Occipital lobe (tissue), 2 donors: ENCODE results near the gene DYNC2LI1. TPM values are rescaled to one million over a fixed set of nuclear protein-coding genes. Genes with fewer than 3 reads are reported as not detected.
"Not testable (repeated sequence)": the region's sequence is repeated elsewhere in the genome, so short reads cannot be mapped to it uniquely, and the experiment has no call there.

ENCODE experiments used
- DNase-seq: peaks from one replicate; lab custom pipeline; 2025; lab: John Stamatoyannopoulos, UW
- total RNA-seq: library from RNA; depleted of rRNA; stranded (reverse); fragments of >200 nt; gene quantifications from one replicate; pipeline ENCODE4 v1.2.3, GENCODE V29; 2014

The DYNC2LI1 gene
- 41.5 TPM for total RNA-seq

DNA sequence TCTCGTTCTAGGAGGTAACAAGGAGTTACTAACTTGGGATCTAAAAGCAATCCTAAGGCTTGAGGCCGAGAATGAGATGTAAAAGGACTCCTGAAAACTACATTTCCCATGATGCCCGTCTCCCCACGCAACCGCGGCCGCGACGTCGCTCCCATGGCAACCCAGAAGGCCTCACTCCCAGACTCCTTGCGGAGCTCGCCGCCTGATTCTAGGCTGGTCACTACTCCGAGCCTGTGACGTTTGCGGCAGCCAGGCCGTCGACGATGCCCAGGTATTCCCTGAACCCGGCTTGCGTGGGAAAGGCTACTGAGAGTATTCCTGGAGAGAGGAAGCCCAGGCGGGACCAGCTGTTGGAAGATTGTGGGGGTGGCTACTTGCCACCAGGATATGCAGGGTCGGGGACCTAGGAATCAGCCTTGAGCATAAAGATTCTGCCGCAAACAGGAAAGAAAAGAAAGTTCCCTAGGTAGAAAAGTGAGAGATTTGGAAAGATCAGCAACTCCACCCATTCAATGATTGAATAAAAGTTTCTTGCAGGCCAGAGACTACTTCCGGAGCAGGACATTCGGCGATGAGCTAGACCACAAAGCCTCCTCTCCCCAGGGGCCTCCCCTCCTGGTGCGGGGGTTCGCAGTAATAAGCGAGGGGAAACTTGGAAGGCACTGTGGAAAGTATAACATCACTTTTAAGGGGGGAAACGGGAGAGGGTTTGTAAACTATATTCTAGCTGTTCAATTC, at the start of gene DYNC2LI1:
DYNC2LI1 (plus strand) TSS at position 164 of the 738 bp plus-strand sequence; CDS start at position 264, 100 bp downstream.
- peak; percentile 88 for DNase-seq

DNA sequence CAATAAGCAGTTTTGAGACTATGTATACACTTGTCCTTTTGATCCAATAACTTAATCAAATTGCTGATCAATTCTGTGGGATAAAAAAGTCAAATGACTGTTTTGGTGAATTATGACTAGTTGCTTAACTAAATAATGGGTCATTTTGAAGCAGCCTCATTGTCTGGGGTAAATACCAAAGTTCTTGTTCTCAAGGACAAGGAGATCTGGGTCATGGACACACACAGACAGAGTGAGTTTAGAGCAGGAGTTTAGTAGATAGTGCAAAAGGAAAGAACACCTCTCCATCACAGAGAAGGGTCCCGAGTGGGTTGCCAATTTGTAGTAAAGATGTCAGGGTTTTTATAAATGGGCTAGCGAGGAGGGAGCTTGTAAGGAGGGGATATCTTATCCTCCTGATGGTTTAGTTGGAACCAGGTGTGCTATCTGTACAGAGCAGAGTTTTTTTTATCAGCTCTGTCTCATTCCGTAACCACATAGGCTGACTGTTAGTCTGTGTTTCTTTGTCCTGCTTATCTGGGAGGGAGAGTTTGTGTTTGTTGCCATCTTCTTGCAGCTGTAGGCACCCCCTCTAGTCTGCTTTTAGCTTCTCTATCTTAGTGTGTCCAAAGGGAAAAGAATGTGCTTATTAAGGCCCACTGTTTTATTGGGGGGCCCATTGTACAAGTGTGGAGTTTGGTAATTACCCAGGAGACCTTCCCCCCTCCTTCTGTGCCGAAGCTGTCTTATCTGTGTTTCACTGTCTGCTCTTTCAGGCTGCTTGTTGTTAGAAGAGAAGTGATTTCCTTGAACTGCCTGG, 48.9 kb upstream of the DYNC2LI1 start:
- DNase-seq = no peak

DNA sequence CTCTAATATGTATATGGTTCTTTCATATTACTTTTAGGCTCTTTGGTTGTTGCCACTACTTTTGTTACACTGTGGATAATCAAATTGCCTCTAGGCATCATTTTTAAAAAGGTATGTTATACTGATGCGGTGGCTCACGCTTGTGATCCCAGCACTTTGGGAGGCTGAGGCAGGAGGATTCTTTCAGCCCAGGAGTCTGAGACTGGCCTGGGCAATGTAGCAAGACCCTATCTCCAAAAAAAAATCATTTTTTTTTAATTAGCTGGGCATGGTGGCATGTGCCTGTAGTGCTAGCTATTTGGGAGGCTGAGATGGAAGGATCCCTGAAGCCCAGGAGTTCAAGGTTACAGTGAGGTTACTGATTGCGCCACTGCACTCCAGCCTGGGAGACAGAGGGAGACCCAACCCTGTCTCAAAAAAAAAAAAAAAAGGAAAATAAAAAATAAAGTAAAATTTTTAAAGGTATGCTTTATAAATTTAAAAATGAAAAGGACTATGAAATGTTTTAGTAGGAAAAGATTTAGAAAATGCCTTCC, 48.1 kb upstream of the DYNC2LI1 start:
- DNase-seq = no peak

DNA sequence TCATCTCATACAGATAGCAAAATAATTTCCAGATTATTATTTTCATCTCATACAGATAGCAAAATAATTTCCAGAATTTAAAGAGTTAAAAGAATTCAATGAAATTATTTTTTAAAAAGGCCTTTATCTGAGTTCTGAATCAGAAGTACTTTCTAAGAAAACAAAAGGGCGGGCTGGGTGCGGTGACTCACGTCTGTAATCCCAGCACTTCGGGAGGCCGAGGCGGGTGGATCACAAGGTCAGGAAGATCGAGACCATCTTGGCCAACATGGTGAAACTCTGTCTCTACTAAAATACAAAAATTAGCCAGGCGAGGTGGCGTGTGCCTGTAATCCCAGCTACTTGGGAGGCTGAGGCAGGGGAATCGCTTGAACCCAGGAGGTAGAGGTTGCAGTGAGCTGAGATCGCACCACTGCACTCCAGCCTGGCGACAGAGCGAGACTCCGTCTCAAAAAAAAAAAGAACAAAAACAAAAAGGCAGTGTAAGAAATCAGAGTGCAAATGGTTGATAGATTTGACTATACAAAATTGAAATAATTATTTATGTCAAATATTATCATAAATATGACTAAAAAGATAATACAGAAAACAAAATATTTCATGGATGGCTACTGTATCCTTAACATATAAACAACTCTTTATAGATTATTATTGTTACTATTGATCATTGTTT, 46.7 kb upstream of the DYNC2LI1 start:
- not testable (repeated sequence) for DNase-seq

DNA sequence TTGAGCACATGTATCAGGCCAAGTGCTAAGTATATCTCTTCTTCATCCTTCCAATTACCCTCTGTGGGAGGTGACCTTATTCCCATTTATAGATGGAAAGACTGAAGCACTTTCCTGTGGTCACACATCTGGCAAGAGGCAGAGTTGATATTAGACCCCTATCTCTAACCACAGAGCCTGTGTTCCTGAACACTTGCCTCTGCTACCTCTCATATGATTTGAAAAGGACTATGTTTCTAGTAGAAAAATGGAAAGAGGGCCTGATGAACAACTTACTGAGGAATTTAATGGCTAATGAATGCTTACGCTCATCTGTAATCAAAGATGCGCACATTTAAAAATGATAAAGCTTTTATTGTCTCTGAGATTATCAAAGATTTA, 46.2 kb upstream of the DYNC2LI1 start:
- DNase-seq = no peak

DNA sequence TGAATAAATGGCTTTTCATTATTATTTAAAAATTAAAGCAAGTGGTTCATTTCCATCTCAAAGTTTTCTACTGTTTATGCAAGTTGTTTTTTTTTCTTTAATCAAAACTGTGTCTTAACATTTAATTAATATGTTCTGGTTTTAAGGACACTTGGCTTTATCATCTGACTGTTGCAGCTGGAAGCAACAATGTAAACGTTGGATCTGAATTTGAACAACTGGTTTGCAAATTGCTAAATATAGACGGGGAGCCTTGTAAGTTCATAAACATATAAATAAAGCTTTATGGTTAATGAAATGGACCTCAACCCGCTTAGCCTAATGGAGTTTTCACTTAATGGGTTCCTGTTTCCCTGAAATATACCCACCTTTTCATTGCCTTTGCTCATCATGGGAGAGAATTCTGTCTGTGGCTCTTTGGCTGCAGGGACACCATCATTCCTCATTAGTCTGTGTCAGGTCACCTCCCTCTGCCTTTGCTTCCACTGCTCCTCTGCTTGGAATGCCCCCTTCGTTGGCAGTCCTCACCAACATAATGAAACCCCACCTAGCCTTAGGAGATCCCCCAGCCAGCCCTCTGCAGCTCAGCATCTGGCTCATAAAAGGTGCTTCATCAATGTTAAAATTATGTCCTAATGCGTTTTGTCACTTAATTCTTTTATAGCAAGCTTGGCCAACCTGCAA, 44.2 kb upstream of the DYNC2LI1 start:
- no peak for DNase-seq

DNA sequence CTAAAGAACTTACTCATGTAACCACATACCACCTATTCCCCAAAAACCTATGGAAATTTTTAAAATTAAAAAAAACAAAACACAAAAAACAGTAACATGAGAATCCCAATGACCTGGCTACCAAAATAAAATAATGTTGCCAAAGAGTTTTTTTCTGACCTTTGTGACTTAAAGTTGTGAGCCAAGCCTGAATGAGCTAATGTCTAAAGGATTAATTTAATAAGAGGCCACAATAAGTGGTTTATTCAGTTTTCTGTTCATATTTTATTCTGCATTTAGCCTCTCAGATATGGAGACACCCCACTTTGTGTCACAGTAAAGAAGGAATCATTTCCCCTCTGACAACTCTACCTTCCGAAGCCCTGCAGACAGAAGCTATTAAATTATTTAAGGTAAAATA, 42.6 kb upstream of the DYNC2LI1 start:
- no peak for DNase-seq

DNA sequence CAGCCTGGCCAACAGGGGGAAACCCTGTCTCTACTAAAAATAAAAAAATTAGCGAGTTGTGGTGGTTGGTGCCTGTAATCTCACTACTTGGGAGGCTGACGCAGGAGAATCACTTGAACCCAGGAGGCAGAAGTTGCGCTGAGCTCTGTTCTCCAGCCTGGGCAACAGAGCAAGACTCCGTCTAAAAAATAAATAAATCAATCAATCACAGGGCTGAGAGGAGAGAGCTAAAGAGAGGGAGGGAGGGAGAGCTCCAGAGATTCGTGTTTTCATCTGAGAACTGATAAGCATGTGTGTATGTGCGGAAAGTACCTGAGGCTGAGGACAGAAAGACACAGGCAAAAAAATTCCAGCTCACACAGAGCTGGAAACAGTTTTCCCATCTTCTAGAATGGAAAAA, 37.2 kb upstream of the DYNC2LI1 start:
- DNase-seq = no peak

DNA sequence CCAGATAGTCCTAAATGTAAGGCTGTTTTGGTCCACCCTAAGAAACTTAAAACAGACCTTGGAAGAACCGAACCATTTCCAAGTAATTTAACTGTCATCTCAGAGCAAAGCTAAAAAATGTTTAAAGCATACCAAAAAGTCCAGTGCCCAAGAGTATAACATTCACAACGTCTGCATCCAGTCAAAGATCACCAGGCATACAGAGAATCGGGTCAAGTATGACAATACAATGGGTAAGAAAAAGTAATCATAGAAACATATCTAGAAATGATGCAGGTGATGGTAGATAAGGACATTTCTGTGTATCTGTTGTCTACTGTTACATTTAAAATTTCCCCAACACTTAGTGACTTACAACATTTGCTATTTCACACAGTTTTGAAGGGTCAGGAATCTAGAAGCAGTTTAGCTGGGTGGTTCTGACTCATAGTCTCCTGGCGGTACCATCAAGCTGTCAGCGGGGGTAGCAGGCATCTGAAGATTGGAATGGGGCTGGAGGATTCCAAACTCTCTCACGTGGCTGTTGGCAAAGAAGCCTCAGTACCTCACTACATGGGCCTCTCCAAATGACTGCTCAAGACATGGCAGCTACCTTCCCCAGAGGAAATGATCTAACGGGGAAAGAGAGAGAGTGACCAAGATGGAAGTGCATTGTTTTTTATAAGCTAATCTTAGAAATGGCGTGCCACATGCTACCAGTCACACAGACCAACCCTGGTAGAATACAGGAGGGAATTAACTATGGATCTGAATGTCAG, 36.6 kb upstream of the DYNC2LI1 start:
- DNase-seq = no peak

DNA sequence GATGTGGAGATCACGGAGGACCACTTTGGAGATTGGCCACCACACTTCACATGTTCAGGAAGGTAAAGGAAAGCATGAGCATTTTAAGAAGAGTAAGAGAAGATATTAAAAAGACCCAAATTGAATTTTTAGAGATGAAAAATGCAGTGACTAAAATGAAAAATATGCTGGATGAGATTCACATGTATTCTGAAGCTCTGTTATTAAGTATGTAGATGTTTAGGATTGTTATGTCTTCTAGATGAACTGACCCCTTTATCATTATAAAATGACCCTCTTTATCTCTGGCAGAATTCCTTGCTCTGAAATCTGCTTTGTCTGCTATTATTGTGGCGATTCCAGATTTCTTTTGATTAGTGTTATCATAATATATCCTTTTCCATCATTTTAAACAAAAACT, 36.0 kb upstream of the DYNC2LI1 start:
- DNase-seq = no peak

DNA sequence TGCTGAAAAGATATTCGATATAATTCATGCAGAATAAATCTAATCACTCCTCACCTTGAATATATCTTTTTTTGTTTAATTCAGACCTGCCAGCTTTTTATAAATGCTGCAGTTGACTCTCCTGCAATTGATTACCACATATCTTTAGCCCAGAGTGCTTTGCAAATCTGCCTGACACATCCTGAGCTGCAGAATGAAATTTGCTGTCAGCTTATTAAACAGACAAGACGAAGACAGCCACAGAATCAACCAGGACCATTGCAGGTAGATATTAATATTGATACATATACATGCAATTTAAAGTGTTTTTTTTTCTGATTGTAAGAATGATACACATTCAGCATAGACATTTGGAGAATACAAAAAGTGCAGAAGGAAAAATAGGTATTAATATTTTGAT, 35.6 kb upstream of the DYNC2LI1 start:
- no peak for DNase-seq

DNA sequence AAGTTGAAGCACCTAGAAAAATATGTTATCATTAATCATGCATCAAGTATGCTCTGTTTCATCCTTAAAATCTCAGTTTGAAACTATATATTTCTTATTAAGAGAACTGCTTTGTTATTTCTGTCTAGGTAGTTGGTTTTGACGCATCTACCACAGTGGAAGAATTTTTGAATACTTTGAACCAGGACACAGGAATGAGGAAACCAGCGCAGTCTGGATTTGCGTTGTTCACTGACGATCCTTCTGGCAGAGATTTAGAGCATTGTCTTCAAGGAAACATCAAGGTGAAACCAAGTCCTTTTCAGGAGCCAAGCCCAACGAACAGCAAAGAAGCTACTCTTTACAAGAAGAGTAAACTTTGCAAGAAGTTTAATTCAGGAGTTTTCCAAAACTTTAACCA, 30.1 kb upstream of the DYNC2LI1 start:
- no peak for DNase-seq

DNA sequence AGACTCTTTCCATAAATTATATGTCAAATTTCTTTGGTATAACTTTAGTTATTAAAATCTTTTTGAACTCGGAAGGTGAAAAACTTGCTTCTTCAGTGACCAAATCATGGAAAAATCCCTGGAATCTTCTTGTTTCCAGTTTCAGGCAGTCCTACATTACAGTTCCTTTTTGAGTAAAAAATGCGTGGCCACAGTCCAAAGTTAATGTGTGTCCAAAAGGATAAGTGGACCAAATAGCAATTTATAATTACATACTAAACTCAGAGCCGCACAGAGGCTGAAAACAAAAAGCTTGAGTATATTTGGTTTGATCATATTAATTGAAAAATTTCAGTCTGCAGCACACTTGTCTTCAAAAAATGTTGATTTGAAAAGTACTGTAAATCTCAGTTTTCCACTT, 28.4 kb upstream of the DYNC2LI1 start:
- no peak for DNase-seq

DNA sequence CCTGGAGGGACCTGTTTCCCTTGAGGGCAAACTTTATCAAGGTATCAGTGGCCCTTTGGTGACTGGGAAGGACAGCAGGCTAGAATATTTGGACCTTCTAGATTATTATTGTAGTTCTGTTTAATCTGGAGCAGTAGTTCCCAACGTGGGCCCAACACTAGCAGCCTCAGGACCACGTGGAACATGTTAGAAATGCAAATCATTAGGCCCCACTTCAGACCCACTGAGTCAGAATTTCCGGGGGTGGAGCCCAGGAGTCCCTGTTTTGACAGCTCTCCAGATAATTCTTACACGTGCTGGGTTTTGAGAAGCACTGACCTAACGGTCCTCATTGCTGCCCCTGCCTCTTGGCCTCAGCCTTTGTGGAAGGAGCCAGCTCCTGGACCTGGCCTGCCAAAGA, 25.5 kb upstream of the DYNC2LI1 start:
- no peak for DNase-seq

DNA sequence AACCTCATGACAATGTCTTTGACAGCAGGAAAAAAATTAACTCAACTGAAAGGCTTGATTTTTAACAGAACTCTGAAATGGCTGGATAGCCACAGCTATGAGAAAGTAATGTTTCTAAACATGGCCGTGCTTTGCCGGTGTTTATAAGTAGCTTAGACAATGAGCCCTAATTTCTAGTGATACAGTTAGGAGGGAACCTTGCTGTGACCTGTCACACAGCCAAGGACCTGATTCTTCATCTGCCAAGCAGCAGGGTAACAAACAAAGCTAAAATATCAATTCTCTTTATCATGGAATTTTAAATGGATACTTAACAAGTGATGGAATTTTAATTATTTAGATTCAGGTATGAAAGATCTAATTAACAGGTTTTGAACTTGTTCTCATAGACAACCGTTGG, 24.3 kb upstream of the DYNC2LI1 start:
- DNase-seq = no peak

DNA sequence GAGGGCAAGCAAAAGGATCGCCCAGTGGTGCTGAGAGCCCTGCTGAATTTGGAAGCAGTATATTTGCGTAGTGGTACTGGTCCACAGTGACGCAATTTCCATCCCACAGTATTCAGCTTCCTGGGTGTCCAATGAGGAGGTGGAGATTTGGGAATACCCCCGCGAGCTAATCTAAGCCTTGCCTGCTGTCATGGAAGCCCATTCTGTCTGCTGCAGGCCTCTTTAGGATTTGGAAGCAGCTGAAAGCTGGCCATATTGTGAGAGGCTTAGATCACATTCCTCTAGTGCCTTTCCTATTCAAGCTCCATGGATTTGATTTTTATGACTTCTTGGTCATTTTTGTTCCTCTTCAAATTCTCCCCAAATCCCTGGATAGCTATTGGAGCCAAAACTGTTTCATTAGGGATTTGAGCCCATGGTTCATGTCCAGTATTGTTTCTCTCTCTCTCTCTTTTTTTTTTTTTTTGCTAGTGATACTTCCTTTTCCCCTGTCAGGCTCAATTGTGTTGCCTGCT, 22.3 kb upstream of the DYNC2LI1 start:
- no peak for DNase-seq

DNA sequence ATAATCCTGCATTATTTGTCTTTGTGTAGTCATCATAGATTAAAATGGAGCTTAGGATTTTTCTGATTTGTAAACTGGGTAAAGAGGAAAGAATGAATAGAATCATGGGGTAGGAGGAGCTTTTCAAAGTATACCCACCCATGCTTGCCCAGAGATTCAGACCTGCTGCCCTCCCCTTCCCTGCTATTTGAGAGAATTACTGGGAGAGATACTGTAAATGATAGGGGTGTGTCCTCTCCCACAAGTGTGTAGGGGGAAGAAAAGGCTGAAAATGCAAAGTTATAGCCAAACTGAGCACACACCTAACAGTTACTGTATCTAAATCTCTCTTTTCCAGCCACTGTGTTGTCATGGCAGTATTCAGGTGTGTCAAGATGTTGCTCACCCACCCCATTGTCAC, 21.5 kb upstream of the DYNC2LI1 start:
- DNase-seq = no peak

DNA sequence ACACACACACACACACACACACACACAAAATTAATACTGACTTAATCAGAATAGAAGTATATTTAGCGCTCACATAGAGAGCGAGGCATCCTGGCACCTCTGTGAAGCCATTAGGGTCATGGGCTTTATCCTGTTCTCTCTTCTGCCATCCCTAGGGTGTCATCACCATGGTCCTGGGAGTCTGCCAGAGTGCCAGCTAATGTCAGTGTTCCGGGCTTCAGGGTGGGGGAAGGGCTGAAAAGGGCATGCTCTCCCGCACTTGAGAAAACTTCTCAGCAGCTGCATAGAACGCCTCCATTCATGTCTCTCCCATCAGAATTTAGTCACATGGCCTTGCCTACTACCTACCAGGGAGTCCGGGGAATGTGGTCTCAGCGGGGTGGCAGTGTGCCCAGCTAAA, 19.7 kb upstream of the DYNC2LI1 start:
- DNase-seq = no peak

DNA sequence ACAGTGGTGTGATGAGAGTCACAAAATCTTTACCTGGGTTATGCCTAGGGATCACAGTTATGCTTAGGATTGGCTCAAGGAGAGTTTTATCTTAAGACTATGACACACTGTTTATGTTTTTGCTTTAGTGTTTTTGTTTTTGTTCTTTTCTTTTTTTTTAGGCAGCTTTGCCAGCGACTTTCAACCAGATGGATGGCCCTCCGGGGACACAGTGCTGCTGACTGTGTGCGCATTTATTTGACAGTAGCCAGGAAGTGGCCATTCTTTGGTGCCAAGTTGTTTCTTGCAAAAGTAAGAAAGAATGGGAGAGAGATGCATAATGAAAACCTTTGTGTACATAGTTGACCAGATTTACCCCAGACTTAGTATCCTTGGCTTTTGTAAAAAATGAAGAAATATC, 15.1 kb upstream of the DYNC2LI1 start:
- DNase-seq = no peak

DNA sequence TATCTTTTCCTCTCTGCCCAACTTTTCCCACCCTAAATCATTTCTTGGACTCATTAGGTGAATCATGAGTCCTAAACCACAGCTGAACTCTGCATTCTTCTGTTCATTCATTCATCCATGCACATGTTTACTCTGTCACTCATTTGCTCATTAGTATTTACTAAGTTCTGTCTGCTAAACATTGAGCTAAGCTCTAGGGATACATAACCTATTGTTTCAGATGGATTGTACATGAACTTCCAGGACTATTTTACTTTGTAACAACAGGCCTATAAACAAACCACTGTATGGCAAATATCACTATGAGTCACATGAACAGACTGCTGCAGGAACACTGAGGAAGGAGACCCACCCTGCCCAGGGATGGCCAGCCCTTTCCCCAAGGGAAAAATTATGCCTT, 14.6 kb upstream of the DYNC2LI1 start:
- DNase-seq = no peak

DNA sequence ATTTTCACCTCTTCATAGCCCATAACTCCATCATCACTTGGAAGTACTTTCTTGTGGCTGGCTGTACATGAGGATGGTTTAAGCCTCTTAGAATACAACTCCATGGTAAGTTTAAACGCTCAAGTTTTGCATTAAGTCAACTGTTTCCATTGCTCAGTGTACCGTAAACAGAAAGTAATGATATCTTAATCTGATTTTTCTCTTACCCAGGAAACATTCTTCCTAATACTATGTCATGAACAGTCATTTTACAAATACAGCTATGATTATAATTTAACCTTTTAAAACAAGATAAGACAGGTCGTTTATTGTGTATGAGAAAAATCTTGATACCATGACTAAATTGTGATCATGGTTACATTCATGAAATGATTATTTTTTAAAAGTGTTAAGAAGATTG, 11.6 kb upstream of the DYNC2LI1 start:
- no peak for DNase-seq
